Stimulated activated CD8-positive, alpha-beta memory T cell treated with anti-CD3 and anti-CD28 coated beads, Interleukin-12 subunit alpha, Interleukin-12 subunit beta, amount 100 ng/mL, for 24 hours (primary cell): ENCODE results near the gene PRAC2.
"Not testable (repeated sequence)": the region's sequence is repeated elsewhere in the genome, so short reads cannot be mapped to it uniquely, and the experiment has no call there.

Source experiments
- DNase-seq: peaks from one replicate; pipeline ENCODE4 v3.0.0-alpha.2; 2020; ENCODE audit errors: extremely low read depth

PRAC2 gene

DNA sequence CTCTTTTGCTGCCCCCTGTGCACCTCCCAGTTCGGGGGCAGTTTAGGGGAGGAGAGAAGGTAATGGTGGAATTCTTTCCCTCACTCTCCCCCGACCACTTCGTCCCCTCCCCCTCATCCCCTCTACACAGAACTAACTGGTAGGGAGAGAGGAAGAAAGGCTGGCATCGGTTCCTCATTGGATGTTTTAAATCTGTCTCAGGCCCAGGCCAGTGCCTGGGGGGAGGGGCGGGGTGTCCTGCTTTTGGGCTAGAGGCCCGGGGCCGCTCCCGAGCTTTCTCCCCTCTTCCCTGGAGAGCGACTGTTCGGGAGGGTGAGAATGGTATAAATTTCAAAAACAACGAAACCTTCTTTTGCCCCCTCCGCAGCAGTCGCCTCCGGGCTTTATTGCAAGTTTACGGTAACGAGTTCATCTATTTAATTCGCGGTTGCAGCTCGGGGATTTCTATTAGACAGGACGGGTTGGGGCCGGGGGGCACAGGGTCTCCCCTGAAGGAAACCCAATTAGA, at the start of gene PRAC2:
Gene PRAC2, plus strand, starts transcription at position 271 of the 508 bp plus-strand sequence. CDS start 1,226 bp downstream, outside the sequence.
- DNase-seq: no peak

DNA sequence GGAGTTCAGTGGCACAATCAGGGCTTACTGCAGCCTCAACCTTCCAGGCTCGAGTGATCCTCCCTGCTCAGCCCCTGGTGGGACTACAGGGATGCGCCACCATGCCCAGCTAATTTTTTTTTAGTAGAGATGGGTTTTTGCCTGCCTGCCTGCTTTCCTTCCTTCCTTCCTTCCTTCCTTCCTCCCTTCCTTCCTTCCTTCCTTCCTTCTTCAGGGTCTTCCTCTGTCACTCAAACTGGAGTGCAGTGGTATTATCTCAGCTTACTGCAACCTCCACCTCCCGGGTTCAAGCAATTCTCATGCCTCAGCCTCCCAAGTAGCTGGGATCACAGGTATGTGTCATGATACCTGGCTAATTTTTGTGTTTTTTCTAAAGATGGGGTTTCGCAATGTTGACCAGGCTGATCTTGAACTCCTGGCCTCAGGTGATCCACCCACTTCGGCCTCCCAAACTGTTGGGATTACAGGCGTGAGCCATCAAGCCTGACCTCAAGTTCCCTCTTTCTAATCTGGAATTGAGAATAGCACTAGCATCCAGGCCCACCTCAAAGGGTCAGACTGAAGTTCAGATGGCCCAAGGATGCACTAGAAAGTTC, 45.9 kb upstream of the PRAC2 start:
- no peak for DNase-seq

DNA sequence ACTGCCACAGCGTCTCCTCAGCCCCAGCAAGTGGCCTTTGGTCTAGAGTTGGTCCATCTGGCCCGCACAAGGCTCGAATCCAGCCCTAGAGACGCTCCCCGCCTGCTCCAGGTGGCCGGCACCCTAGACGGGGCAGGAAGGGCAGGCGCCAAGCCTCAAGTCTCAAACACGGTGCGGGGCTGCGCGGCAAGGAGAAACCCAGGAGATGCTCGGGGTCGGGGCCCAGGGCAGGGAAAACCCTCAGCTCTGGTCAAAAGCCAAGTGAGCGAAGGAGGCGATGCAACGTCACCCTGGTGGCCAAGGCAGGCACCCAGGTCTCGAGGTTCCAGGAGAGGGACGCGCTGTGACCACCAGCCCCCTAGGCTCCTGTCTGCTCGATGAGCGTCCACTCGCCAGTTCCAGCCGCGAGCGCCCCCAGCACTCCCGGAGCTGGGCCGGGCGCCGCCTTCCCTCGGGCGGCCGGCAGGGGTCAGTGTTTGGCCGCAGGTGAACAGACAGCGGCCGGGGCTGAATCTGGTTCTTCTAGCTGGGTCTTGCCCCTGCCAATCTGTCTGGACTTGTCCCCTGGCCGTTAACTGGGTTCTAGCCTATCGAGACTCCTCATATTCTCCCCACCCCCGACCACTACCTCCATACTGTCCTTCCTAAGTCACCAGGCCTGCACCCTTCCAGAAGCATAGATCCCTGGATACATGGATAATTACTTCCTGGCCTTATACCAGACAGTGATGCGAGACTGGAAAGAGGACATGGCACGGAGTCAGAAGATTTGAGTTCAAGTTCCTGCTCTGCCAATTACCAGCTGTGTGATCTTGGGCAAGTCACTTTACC, 44.6 kb upstream of the PRAC2 start:
- peak; percentile 19 for DNase-seq

DNA sequence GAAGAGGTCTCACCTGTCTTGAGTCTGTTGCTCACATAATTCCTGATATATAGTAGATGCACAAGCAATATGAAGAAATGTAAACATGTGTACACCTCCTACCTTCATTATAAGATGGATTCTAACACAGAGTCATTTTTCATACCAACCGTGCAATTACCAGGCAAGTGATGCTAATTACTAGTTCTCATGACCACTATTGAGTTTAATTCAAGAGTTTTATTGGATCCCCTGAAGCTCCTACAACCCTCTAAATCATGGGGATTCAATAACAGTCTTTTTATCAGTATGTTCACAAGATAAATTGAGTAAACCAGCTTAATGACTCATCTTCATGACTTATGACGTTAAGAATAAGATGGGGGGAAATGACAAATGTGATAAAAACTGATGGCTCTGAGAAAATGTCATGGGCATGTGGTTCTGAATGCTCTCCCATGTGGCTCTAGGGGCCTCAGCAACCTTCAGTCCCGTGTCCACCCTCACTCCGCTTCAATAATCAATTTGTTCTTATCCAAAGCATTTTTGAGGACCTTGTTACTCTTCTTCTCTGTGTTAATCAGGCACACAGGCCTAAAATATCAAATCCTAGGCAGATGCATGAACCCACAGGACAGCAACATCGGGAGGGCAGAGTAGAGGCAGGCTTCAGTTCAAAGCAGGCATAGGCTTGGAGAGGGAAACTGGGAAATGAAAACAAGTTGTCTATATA, 43.4 kb upstream of the PRAC2 start:
- DNase-seq: no peak

DNA sequence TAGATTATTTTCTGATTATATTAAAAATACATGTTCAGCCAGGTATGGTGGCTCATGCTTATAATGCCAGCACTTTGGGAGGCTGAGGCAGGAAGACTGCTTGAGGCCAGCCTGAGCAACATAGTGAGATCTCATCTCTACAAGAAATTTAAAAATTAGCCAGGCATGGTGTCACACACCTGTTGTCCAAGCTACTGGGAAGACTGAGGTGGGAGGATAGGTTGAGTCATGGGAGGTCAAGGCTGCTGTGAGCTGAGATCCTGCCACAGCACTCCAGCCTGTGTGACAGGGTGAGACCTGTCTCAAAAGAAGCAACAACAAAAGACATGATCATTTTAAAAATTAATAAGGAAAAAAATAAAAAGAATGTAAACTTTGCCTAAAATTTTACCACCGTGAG, 41.4 kb upstream of the PRAC2 start:
- no peak for DNase-seq

DNA sequence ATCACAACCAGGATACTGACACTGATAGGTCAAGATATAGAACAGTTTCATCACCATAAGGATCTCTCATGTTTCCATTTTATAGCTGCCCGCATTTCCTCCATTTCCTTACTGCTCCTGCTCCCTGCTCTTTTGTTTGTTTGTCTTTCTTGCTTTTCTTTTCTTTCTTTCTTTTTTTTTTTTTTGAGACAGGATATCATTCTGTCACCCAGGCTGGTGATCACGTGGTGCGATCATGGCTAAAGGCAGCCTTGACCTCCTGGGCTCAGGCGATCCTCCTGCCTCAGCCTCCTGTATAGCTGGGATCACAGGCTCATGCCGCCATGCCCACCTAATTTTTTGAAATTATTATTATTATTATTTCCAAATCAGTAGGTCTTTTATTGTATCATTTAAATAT, 32.3 kb upstream of the PRAC2 start:
- DNase-seq: no peak

DNA sequence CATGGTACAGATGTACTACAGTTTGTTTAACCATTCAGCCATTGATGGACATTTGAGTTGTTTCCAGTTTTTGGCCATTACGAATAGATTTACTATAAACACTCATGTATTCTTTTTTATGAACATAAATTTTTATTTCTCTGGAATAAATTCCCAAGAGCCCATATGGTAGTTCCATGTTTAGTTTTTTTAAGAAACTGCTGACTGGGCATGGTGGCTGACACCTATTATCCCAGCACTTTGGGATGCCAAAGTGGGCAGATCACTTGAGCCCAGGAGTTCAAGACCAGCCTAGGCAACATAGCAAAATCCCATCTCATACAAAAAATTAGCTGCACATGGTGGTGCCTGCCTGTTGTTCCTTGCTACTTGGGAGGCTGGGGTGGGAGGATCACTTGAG, 30.9 kb upstream of the PRAC2 start:
- DNase-seq: no peak

DNA sequence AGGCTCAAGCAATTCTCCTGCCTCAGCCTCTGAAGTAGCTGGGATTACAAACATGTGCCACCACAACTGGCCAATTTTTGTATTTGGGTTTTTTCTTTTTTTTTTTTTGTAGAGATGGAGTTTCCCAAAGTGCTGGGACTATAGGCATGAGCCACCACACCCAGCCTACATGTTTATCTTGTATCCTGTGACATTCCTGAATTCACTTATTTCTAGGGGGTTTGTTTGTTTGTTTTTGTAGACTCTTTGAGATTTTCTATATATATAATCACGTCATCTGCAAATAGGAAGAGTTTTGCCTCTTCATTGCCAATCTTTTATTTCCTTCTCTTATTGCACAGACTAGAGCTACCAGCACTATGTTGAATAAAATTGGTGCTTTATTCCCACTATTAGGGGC, 29.8 kb upstream of the PRAC2 start:
- DNase-seq: no peak

DNA sequence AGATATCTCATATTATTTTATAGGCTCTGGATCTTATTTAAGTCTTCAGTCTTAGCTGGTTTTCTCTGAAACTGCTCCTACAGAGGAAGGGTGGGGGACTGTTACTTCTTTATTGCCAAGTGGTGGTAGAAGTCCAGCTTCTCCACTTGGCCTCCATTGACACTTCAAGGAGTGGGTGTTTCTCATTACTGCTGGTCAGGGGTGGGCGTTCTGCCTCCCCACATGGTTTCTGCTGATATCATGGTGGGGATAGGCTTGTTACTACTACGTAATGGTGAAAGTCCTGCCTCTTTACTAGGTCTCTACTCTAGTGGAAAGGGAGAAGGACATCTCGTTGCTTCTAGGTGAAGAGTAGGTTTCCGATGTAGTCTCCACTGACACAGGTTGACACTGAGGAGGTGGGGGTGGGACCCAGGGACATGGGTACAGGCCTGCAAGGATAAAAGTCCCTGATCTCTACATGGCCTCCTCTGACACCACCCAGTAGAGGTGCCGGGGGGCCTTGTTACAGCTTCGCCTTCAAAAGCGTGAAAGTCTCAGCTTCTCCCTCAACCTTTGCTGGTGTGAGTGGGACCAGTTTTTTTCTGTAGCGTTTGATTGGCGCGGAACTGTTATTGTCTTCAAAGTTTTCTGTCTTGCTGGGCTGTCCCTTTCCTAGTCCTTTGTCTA, 21.0 kb upstream of the PRAC2 start:
- no peak for DNase-seq

DNA sequence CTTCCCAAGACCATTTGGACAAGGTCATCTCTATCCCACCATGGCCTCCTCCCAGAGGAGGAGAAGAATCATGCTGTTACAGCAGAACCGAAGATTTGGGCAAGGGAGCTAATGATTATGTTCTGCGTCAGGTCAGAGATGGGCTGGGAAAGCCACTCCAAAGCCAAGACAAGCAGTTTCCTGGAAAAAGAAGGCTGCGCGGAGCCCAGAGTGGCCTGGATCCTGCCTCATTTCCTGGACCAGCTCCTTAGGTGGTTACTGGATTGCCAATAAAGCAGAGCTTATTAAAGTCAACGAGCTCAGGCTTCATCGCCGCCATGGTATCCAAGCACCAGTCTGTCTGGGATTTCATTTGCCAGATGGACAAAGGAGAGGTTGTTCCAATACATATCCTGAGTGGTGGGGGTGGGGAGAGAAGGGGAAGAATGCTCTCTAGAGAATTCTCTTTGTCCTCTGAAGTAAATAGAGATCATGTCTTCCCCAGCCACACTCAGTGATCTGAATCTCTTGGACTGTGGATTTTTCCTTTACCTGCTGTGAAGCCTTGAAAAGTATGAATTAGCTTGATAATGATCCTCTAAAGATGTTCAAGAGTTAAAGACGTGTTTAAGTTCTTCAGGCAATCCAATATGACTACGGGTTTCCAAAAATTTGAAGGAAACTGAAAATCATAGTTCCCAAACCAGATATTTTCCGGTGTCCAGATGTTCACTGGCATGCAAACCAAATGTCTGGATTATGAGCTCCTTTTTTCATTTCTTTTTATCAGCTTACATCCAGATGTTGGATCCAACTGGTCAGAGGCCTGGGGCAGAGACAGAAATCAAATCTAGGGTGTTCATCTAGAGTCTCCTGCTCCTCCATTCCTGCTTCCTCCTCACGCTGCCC, 18.4 kb upstream of the PRAC2 start:
- no peak for DNase-seq

DNA sequence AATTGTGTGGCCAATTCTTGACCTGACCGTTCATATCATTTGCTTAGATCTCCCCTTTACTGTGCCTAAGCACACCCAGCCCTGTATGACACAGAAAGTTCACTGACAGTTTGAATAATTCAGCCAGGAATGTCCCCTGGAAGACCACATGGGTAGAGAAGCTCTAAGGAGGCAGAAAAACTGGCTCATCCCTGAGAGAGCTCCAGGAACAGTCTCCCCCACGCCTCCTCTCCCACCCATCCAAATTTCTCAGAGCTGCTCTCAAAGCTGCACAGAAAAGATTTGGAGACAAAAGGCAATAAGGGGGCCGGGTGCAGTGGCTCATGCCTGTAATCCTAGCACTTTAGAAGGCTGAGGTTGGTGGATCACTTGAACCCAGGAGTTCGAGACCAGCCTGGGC, 11.9 kb upstream of the PRAC2 start:
- no peak for DNase-seq

DNA sequence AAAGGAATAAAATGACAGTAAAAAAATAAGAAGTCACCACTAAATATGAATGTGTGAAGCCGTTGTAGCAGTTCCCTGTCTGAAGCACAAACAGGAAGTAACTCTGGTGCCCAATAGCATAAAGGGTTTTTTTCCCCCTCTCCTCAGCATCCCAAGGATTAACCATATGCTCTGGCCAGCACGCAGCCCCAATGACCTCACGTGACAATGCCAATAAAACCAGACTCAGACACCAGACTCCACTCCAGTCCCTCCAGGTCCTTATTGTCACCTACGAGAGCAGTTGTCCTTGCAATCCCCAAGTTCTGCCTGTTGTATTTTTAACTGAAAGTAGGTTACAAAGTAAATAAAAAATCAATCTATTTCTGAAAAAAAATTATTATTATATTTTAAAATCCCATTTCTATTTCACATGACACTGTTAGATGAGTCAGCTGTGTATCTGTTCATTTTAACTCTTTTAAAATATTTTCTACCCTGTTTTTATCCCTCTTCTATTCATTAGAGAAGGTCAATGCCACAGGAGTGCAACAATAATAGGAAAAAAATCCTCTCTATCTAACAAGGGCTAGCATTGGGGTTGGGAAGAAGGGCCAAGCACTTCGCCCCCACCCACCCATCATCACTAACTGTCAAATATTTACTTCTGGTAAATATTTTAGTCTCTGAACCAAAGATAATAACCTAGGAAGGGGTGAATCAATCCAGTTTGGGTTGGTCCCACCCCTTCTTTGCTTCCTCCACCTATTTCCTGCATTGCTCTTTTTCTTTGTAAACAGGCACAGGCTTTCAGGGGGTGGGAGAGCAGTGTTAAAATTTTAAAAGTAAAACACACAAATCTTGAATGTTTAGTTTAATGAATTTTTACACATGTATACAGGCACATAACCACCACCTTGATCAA, 7.2 kb upstream of the PRAC2 start:
- no peak for DNase-seq

DNA sequence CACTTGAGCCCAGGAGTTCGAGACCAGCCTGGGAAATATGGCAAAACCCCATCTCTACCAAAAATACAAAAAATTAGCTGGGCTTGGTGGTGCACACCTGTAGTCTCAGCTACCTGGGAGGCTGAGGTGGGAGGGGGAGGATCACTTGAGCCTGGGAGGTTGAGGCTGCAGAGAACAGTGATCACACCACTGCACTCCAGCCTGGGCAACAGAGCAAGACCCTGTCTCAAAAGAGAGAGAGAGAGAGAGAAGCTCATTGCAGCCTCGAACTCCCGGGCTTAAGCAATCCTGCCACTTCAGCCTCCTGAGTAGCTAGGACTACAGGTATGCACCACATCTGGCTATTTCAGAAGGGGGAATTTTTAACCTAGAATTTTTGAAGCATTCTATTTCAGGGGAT, 6.4 kb upstream of the PRAC2 start:
- DNase-seq: not testable (repeated sequence)

DNA sequence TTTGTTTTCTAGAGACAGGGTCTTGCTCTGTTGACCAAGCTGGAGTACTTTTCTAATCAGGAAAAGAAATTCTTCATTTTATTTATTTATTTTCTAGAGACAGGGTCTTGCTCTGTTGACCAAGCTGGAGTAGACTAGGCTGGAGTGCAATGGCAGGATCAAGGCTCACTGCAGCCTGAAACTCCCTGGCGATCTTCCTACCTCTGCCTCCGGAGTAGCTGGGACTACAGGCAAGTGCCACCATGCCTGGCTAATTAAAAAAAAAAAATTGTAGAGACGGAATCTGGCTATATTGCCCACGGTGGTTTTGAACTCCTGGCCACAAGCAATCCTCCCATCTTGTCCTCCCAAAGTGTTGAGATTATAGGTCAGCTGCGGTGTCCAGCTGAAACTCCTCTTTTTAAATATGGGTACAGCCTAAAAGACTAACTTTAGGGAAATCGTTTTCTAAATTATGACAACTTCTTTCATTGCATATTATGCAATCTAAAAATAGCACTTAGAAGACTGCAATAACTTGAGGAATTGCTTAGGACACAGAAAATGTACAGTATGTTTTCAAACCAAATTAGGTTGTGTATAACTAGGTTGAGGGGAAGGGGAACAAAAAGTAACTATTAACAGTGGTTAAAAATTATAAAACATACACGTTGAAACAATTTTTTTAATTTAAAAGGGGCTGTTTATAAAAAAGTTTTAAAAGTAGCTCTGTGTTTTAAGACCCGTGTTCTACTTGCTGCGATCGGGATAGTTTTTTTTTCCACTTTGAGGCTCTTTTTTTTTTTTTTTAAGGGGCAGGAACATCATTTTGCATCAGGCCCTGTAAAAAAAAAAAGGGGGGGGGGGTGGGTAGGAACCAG, 5.4 kb upstream of the PRAC2 start:
- DNase-seq: no peak

DNA sequence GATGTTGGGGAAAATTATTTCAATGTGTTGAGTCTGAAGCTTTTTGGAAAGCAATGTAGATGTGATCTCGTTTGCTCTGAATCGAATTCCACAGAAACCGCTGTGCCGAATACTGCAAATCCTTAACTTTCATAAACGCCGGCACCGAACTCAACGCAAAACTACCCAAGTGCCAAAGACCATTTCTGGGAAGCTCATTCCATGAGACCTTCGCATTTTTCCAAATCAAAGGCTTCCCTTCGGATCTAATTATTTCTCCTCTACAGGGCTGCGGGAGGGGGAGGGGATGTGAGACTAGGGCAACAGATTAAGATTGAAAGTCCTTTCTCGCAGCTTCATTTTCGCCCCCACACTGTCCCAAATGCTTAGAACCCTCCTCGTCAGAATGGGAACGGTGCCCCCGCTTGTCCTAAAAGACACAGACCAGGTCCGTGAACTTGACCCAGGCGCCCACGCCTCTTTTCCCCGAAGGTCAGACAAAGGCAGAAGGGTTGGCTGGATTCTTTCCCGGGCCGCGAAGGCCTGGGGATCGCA, 4.7 kb upstream of the PRAC2 start:
- no peak for DNase-seq

DNA sequence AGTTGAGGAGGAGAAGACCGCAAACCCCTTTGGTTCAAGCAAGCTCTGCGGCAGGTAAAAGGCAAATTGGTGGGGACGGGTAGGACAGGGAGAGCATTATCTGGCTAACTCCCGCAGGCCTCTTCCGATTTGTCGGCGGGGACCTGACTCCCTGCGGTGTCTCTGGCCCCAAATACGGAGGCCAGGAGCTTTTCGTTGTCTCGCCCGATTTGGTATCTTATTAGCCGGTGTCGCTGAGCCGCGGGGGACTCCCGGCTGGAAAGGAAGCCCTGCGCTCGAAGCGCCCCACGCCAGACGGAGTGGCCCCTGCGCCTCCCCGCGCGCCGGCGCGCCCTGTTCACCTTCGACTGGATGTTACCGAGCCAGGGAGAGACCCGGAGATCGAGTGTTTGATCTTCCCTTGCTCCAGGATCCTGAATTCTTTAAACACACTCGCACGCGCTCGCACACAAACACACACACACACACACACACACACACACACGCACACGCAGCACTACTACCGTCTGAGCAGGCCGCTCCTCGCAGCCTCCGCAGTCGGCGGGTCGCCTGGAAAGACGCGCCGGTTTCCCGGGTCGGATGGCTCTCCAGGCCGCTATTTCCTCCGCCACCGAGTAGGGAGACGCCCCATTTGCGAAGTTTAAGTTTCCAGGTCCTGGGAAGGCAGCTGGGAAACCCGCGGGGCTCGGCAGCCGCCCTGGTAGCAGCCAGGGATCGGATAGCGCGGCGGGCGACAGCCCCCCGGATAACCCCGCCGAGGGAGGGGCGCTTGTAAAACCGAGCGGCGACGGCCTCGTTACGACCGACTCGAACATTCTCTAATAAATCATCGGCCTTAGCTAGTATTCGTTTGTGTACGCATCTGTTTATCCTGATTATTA, 4.0 kb upstream of the PRAC2 start:
- no peak for DNase-seq

DNA sequence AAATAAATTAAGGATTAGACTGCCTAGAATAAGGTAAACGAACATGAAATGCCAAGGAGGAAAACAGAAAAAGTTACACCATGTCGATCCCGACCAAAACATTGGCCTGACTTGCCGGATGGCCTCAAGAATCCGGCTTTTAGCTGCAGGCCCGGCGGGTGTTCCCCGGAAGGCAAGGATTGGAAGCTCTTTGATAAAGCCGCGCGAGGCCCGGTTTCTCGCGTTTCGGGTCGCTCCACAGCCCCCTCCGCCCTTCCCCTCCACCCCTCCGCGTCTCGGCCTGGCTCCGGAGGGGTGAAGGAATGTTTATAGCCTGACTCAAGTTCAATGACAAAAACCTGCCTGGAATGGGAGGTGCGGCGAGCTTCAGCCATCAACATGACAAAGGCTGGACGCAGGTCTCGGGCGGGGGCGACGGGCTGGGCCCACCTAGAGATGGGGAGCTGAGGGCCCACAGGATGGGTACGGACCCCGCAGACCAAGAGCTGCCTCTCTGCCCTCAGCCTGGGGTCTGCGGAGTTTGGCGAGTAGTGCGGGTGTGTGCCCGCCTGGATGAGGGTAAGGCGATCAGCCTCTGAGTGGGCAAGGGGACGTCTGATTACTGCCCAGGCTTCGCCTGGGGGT, 3.2 kb upstream of the PRAC2 start:
- no peak for DNase-seq
